K562 (cell line): Measurements from ENCODE around the gene ZFP42. TPM values are rescaled to one million over a fixed set of nuclear protein-coding genes. Genes with fewer than 3 reads are reported as not detected.

Source experiments
- ATAC-seq: fragments of 200-7000 bp; cut with Tn5 transposase; 3 replicates; pipeline ENCODE4 v1.9.1; 2020; ENCODE audit warnings: moderate library complexity
- BruUV-seq: library from RNA; stranded (reverse); fragments of 400-500 nt; replicated peaks from 2 replicates; lab custom pipeline; 2021; lab: Mats Ljungman, UMichigan
- CTCF ChIA-PET: fragments of 300-600 bp; formaldehyde crosslinking; extraction: SDS; loops from one replicate; lab custom pipeline; 2021; ENCODE audit warnings: low intra/inter-chr PET ratio; lab: Yijun Ruan, JAX
- POLR2A ChIA-PET: fragments of 300-600, 350-650 bp; sonication (Branson Sonifier 250); formaldehyde crosslinking; extraction: SDS; loops from one replicate; lab custom pipeline; 2021; ENCODE audit warnings: antibody characterized with exemption, inconsistent platforms; lab: Yijun Ruan, JAX
- DNase-seq, 4 experiments: peaks; one replicate each; pipeline versions ENCODE4 v3.0.0 to v3.0.0-alpha.2; 2011 to 2018; ENCODE audit warnings: low spot score in 3 of 4, mixed read lengths in 3 of 4; ENCODE audit errors: extremely low read depth in 1 of 4
- FAIRE-seq: peaks from 2 replicates; lab custom pipeline; 2011; peaks lifted over from hg19 to GRCh38; lab: Jason Lieb, UNC
- H2AFZ ChIP-seq: 2 replicates; pipeline ENCODE4 v1.6.0; 2011; ENCODE audit warnings: low read depth, low read length, control low read depth, inconsistent platforms
- H3K27ac ChIP-seq: fragments of 200-600 bp; 3 replicates; pipeline ENCODE4 v1.8.0; 2011; ENCODE audit warnings: low read depth, mild to moderate bottlenecking, control low read depth, inconsistent platforms, low read length, moderate library complexity, mixed read lengths; ENCODE audit errors: extremely low read depth
- H3K27me3 ChIP-seq, 2 experiments: fragments of 300-600 bp in 1 of 2; 2 replicates in 1 of 2; 3 replicates in 1 of 2; pipeline versions ENCODE4 v1.6.0 to v1.8.0; 2011; ENCODE audit warnings: inconsistent platforms in 2 of 2, low read length in 2 of 2, mild to moderate bottlenecking in 1 of 2, mixed read lengths in 1 of 2, moderate library complexity in 1 of 2; ENCODE audit not compliant: control insufficient read depth in 2 of 2, insufficient read depth in 2 of 2
- H3K36me3 ChIP-seq: fragments of 300-600 bp; 3 replicates; pipeline ENCODE4 v1.8.0; 2011; ENCODE audit warnings: mild to moderate bottlenecking, low read length, inconsistent platforms; ENCODE audit not compliant: control insufficient read depth, insufficient read depth
- H3K4me1 ChIP-seq, 2 experiments: fragments of 200-600 bp in 1 of 2; replicated peaks in 1 of 2; 2 replicates in 1 of 2; 3 replicates in 1 of 2; pipeline versions ENCODE4 v1.5.1 to v1.8.0; 2011; ENCODE audit warnings: inconsistent platforms in 2 of 2, low read length in 2 of 2, mild to moderate bottlenecking in 1 of 2, mixed read lengths in 1 of 2, moderate library complexity in 1 of 2; ENCODE audit not compliant: control insufficient read depth in 2 of 2, insufficient read depth in 2 of 2
- H3K4me2 ChIP-seq: 2 replicates; pipeline ENCODE4 v1.6.1; 2011; ENCODE audit warnings: low read length, control low read depth, inconsistent platforms, mixed read lengths; ENCODE audit not compliant: insufficient read depth
- H3K4me3 ChIP-seq: fragments of 200-600 bp; sonication (generic), shearing (Covaris generic); 2 replicates; pipeline ENCODE4 v1.5.1; 2016; ENCODE audit warnings: control low read depth, inconsistent platforms
- H3K79me2 ChIP-seq: fragments of 200-600 bp; 3 replicates; pipeline ENCODE4 v1.8.0; 2011; ENCODE audit warnings: low read length, inconsistent platforms; ENCODE audit not compliant: control insufficient read depth, insufficient read depth
- H3K9ac ChIP-seq, 2 experiments: 2 replicates each; pipeline versions ENCODE4 v1.6.0 to v1.6.1; 2011; ENCODE audit warnings: low read depth in 2 of 2, low read length in 2 of 2, control low read depth in 1 of 2, inconsistent platforms in 1 of 2, mild to moderate bottlenecking in 1 of 2, mixed read lengths in 1 of 2; ENCODE audit not compliant: insufficient read depth in 1 of 2
- H3K9me1 ChIP-seq: one replicate; pipeline ENCODE4 v1.6.0; 2011; ENCODE audit warnings: inconsistent platforms, mild to moderate bottlenecking, low read length, moderate library complexity; ENCODE audit not compliant: control insufficient read depth, insufficient read depth
- H3K9me3 ChIP-seq: replicated peaks from 2 replicates; pipeline ENCODE4 v1.5.1; 2011; ENCODE audit warnings: low read depth, low read length, inconsistent platforms; ENCODE audit not compliant: control insufficient read depth, insufficient read depth
- H4K20me1 ChIP-seq: replicated peaks from 2 replicates; pipeline ENCODE4 v1.6.1; 2011; ENCODE audit warnings: low read length, inconsistent platforms, mixed read lengths; ENCODE audit not compliant: control insufficient read depth, insufficient read depth
- AFF4 ChIP-seq: sonication (generic); formaldehyde crosslinking; IDR thresholded peaks from 2 replicates; pipeline ENCODE4 v1.8.0; 2023; ENCODE audit warnings: mild to moderate bottlenecking, missing genetic modification reagents
- ETV6 ChIP-seq, 3 experiments: fragments of 150-350 bp in 1 of 3; sonication (generic) in 1 of 3; formaldehyde crosslinking in 1 of 3; IDR thresholded peaks; 2 replicates each; pipeline versions ENCODE4 v1.6.1 to v1.8.0; 2014 to 2022; ENCODE audit warnings: borderline replicate concordance in 2 of 3, low read depth in 2 of 3, antibody characterized with exemption in 1 of 3, low read length in 1 of 3, mild to moderate bottlenecking in 1 of 3, missing genetic modification reagents in 1 of 3
- KDM5B ChIP-seq: fragments of 200-600 bp; sonication (generic); IDR thresholded peaks from 2 replicates; pipeline ENCODE4 v1.6.1; 2012; ENCODE audit warnings: low read depth, mild to moderate bottlenecking, moderate library complexity, low read length, control low read depth, inconsistent platforms; ENCODE audit not compliant: insufficient replicate concordance
- MLLT1 ChIP-seq, 2 experiments: fragments of 450-650 bp; IDR thresholded peaks; 2 replicates each; pipeline ENCODE4 v1.6.1; 2016
- TSHZ1 ChIP-seq: fragments of 250-450 bp; sonication (Bioruptor Pico); IDR thresholded peaks from 2 replicates; pipeline ENCODE4 v1.4.0; 2020; ENCODE audit warnings: mild to moderate bottlenecking, moderate library complexity
- WGBS: fragments of 100-300 bp; shearing (Covaris generic); methylation state at CpG from one replicate; pipeline ENCODE4 v1.1.6; 2016; ENCODE audit warnings: low coverage, mixed read lengths; ENCODE audit not compliant: insufficient coverage; ENCODE audit errors: missing lambda C conversion rate; 5-methylcytosine and 5-hydroxymethylcytosine counted together
- in situ Hi-C: fragments of 300-500 bp; cut with MboI; formaldehyde crosslinking; loops from 4 replicates; pipeline ENCODE4 v1.15.0; 2018; ENCODE audit warnings: inconsistent platforms, mixed read lengths
- intact Hi-C: fragments of 100-400 bp; cut with micrococcal nuclease; formaldehyde crosslinking; loops from 2 replicates; pipeline ENCODE4 v1.14.2; 2022
- polyA plus RNA-seq, 8 experiments: library from polyadenylated mRNA; depleted of rRNA in 4 of 8; stranded (reverse) in 5 of 8; unstranded in 3 of 8; fragments of >200 nt; fragmentation: Nextera tagmentation in 2 of 8; fragmentation: Illumina TruSeq in 1 of 8; extraction: Ambion mirVana in 2 of 8; extraction: Trizol in 1 of 8; gene quantifications; 2 replicates each; pipeline versions ENCODE4 v1.2.1 to v1.2.3, GENCODE V29; 2011 to 2014; ENCODE audit warnings: inconsistent platforms in 1 of 8, missing spikeins in 1 of 8
- total RNA-seq, 7 experiments: library from RNA; depleted of rRNA in 6 of 7; stranded (reverse); fragments of >200 nt in 6 of 7; fragmentation: Illumina TruSeq in 2 of 7; extraction: Trizol in 2 of 7; gene quantifications; 2 replicates each; pipeline versions ENCODE4 v1.2.1 to v1.2.3, GENCODE V29; 2011 to 2021; ENCODE audit warnings: low replicate concordance in 1 of 7

ZFP42 gene
- total and polyA plus RNA-seq, 9 of the 15 experiments (the other 6 are each of a cell fraction or from before 2014, with no cell fraction given): 0.09 to 0.64 (median 0.20) TPM

- Histone ChIP-seq H3K79me2 (no peaks in the 10 kb centered on the region), H4K20me1 (no peaks in the 10 kb centered on the region), H3K36me3 (no peaks in the 10 kb centered on the region), H2AFZ (no peak overlapping the region), H3K4me3 (no peak overlapping the region), H3K9ac (no peak overlapping the region), H3K4me2 (no peak overlapping the region), H3K9me3 (no peaks in the 10 kb centered on the region), H3K9me1 (no peaks in the 10 kb centered on the region), H3K27me3 (no peaks in the 10 kb centered on the region; a peak in 1 of 5 replicates), H3K27ac (no peak overlapping the region), H3K4me1 (peaks cover 0 to 5% of the 10 kb centered on the region in 2 experiments; a peak in 1 of 5 replicates)
- in situ Hi-C loops: no loop called here
- no peak for TF ChIP-seq TSHZ1
- TF ChIP-seq KDM5B: no peak
- TF ChIP-seq MLLT1 (IDR thresholded peaks at IDR 0.05): no peak
- no peak for TF ChIP-seq ETV6 (IDR thresholded peaks at IDR 0.05; ENCODE audit: borderline replicate concordance in 1 of 2, low read depth in 2 of 2, low read length in 1 of 2)
- no peak for TF ChIP-seq ETV6 (CRISPR knock-in tag; IDR thresholded peaks at IDR 0.05; ENCODE audit: borderline replicate concordance)
- no peak for TF ChIP-seq AFF4 (CRISPR knock-in tag)
- FAIRE-seq: no peak
- no peak for DNase-seq
- ChIA-PET CTCF (no interaction called here), POLR2A (no interaction called here)
- WGBS: 4% methylated on average over 26 of the region's 34 CpGs
- intact Hi-C loops: no loop called here
- no peak for ATAC-seq
- BruUV-seq: no TSS peak
Measured at GRCh38 chr4:187996502-187997177, 1.1 kb downstream of the ZFP42 start.
